NCI-H2171 (cell line): ENCODE data around the gene CD302.
"Not testable (repeated sequence)": the region's sequence is repeated elsewhere in the genome, so short reads cannot be mapped to it uniquely, and the experiment has no call there.

Source experiments
- DNase-seq: peaks from one replicate; lab custom pipeline; 2025; lab: John Stamatoyannopoulos, UW

CD302 gene

GRCh38 chr2:159797543-159798375, at the start of gene CD302:
TSS of gene CD302 (minus strand) at chr2:159798208. CDS start at chr2:159798198, 10 bp downstream.
- peak; percentile 19 for DNase-seq

- DNase-seq, result no peak
These were observed 48.6 kb upstream of the CD302 start for GRCh38 chr2:159846564-159846963.

DNA sequence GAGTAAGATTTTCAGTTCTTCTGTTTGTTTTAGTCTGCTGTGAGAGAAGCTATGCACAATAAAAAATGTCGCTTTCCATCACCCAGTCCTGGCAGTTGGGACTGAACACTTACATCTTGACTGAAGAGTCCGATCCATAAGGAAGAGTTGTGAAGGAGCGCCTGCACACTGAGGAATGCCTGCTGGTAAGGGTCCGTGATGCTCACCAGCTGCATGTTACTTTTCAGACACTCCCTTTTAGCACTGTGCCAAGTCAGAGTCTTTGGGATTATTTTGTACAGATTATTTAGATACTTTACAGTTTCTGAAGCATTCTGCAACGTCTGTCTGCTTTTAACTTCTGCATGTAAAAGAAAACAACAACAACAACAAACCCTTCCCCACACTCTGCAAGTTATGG, 42.6 kb upstream of the CD302 start:
- DNase-seq, result no peak

- no peak for DNase-seq
These were observed 34.9 kb upstream of the CD302 start for GRCh38 chr2:159832858-159833257.

GRCh38 chr2:159832026-159832425, 34.0 kb upstream of the CD302 start:
- DNase-seq, result no peak

DNA sequence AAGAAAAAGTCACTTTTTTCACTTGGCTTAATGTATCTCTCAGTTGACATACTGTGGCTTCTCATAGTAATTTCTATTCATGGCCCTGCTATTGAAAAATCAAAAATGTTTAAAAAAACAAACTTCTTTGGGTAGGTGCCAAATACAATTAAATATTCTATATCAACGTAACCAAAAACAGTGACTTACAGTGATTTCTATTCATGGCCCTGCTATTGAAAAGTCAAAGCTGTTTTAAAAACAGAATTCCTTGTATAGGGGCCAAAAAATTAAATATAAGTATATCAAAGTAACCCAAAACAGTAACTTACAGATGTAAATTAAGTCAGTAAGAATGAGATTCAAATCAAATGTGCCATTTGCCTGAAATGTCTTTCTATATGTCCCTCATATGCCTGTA, 31.4 kb upstream of the CD302 start:
- DNase-seq, result no peak

GRCh38 chr2:159828738-159829137, 30.7 kb upstream of the CD302 start:
- peak; percentile 21 for DNase-seq

- DNase-seq, result not testable (repeated sequence)
These were observed 24.4 kb upstream of the CD302 start for GRCh38 chr2:159822478-159822833.

GRCh38 chr2:159821775-159822477, 23.9 kb upstream of the CD302 start:
- peak; percentile 8 for DNase-seq

DNA sequence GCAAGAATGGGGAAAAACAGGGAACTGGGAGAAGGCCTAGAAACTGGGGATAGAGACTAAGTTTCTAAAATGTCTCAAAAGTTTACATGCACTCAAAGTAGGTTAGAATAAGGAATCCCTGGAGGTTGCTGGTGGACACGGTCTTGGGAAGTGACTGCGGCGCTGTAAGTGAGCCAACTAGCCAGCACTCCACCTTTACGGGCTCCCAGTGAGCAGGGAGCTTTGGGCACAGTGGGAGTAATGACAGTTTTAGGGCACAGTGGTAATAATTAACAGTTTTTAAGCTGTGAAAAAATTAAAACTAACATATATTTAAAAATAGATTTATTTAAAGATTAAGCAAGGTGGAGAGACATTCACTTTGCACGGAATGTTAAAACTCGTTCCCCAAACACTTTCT, 20.9 kb upstream of the CD302 start:
- no peak for DNase-seq

DNA sequence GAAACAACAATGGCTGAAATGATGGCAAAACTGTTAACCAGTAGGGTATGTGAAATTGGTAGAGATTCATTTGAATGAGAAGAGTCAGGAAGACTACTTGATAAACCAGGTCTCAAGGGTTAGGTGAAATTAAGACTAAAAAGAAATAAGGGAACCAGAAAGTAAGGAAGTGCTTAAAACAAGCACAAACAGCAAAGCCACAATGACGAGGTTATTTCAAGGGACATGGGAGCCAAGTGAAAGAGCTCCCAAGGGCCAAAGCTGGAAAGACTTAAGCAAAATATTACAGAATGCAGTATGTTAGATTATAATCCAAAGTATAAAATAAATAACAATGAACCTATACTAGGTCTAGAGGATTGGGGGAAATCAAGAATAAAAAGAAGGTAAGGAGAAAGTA, 19.3 kb upstream of the CD302 start:
- DNase-seq, result no peak

GRCh38 chr2:159811232-159811631, 13.2 kb upstream of the CD302 start:
- no peak for DNase-seq

GRCh38 chr2:159808032-159808425, 10.0 kb upstream of the CD302 start:
- DNase-seq, result no peak

- DNase-seq, result peak; percentile 17
These were observed 9.4 kb upstream of the CD302 start for GRCh38 chr2:159807183-159808031.

GRCh38 chr2:159804941-159805340, 6.9 kb upstream of the CD302 start:
- no peak for DNase-seq

GRCh38 chr2:159803235-159803962, 5.4 kb upstream of the CD302 start:
- no peak for DNase-seq

- no peak for DNase-seq
These were observed 4.7 kb upstream of the CD302 start for GRCh38 chr2:159802673-159803072.

DNA sequence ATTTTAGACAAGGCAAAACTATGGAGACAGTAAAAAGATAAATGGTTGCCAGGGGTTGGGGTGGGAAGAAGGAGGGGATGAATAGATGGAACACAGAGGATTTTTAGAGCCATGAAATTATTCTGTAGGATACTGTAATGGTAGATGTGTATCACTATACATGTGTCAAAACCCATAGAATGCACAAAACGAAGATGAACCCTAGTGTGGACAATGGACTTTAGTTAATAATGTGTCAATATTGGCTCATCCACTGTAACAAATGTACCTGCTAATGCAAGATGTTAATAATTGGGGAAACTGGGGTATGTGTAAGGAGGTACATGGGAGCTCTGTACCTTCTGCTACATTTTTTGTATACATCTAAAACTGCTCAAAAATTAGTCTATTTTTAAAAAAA, 1.8 kb upstream of the CD302 start:
- DNase-seq, result no peak

DNA sequence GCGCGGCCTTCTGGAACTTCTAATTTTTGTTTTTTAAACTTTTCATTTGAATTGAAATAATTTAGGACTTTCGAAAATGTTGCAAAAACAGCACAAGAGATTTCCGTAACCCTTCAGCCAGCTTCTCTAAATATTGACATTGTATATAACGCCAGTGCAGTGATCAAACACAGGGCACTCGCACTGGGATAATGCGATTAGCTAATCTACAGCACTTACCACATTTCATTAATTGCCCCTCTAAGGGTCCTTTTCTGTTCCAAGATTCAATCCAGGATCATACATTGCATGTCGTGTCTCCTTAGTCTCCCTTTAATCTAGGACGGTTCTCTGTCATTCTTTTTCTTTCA, 343 bp upstream of the CD302 start:
- DNase-seq, result no peak

GRCh38 chr2:159797225-159797542, 824 bp downstream of the CD302 start:
- DNase-seq, result no peak

GRCh38 chr2:159795841-159796690, 1.9 kb downstream of the CD302 start:
- DNase-seq, result no peak
